ENCODE data around the gene PTH1R. TPM values are rescaled to one million over a fixed set of nuclear protein-coding genes. Genes with fewer than 3 reads are reported as not detected.

Gene PTH1R
- total RNA-seq, result 1 to 10 TPM in 3 of 8 experiments, under 1 TPM in 3, not detected in 2; 0.46 to 7.8 (median 0.97) TPM

DNA sequence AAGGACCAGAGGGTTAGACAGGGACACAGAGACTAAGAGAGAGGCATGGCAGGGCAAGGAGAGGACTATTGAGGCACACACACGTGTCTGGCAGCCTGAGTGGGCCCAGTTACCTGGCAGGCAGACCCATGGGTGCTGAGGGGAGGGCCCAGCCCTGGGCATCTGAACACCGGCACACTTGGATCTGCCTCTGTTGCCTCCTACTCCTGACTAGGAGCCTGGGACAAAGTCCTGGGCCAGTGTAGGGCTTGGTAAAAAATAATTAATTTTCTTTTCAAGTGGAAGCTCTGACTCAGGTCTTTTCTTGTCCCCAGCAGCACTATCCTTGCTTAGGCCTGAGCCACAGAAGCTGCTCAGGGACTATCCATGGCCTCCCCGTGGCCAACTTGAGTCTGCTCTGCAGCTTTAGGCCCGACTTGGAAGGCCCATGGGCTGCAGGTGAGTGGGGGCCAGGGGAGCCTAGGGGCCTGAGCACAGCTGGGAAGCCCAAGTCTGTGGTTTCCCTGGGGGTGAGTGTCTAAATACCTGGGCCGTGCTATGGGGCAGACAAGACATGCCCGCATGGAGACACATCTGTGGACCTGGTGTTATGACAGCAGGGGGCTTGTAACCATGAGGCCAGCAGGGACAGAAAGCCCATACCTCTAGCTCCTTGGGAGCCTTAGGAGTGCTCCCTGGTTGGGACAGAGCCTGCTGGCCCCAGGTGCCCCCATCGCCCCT is at the start of gene PTH1R:
Gene PTH1R, plus strand, starts transcription at position 316 of the 720 bp plus-strand sequence. CDS start 5,839 bp downstream, outside the sequence.
- Histone ChIP-seq H3K4me1 (replicated peaks in 1 of 2) (peaks cover 0 to 16% of the 10 kb centered on the region in 2 donors), H3K27ac (no peak within 1 kb of the TSS), H3K4me3 (no peak within 1 kb of the TSS)
- no peak for ATAC-seq (replicated peaks in 6 of 8)
- WGBS, 10 experiments, result 14 to 80% (median 45%) methylated on average over 1 to 2 of the region's 7 CpGs; no CpG with 5 or more reads in 4 of the 10 experiments
- in situ Hi-C loops (cut with MboI; ENCODE audit: low pct_unique_long_range_greater_than_20kb in 2 of 9, low sequenced_read_pairs in 9 of 9, unreplicated experiment in 9 of 9), result loop anchor here in 5 of 9 experiments (25.0 kb wide), 1 partner anchor 165 kb away; the partner anchor contains the start of genes PRSS50 (in 5 of the 5) and TMIE (in 5 of the 5)

DNA sequence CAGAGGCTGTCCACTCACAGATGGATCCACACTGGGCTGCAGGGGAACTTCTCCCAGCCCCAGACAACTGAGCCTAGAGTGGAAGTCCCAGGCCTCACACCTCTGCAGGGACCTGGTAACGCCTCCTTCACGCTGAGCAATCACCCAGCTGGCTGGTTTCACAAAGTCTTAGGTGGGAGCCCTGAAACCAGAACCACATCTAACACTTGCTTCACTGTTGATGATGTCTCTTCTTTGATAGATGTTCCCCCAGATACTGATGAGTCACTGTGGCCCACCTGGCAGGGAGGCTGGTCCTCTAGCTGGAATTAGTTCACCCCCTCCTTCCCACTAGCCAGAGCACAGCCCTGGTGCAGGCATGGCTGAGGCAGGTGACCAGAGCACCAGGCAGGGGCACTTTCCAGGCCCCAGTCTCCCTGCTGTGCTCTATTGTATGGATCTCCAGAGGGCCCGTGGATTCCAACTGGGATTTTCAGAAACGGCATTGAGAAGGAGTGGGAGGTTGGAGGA is 47.8 kb upstream of the PTH1R start:
- ATAC-seq (replicated peaks in 6 of 8), result no peak
- H3K4me3 ChIP-seq, result no peak overlapping the region
- in situ Hi-C loops (cut with MboI; ENCODE audit: low pct_unique_long_range_greater_than_20kb in 2 of 9, low sequenced_read_pairs in 9 of 9, unreplicated experiment in 9 of 9), result loop anchor here in 1 of 9 experiments (25.0 kb wide), 1 partner anchor 92 kb away; no protein-coding TSS in a partner anchor
- no peak overlapping the region for H3K27ac ChIP-seq
- H3K4me1 ChIP-seq (replicated peaks in 1 of 2), result peaks cover 7 to 8% of the 10 kb centered on the region in 2 donors
- 0 to 81% (median 34%) methylated on average over 1 to 3 of the region's 4 CpGs; no CpG with 5 or more reads in 4 of the 10 experiments for WGBS, 10 experiments

DNA sequence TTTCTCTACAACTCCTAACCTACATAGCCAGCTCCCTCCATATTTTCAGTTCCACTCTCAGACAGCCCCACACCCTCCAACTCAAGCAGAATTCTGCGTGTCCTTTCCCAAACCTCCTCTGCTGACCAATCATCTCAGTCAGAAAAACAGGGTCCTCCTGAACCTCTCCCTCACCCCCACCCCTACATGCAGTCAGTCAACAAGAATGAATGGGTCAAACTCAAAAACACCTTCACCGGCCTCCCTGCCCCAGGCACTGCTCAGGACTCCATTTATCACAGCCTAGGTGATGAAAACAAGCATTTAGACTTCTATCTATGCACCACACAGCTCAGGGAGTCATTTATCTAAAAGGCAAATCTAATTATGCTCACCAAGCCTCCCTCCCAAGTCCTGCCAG is 46.7 kb upstream of the PTH1R start:
- Histone ChIP-seq H3K27ac (no peak overlapping the region), H3K4me3 (no peak overlapping the region), H3K4me1 (replicated peaks in 1 of 2) (peaks cover 0 to 5% of the 10 kb centered on the region in 2 donors)
- in situ Hi-C loops (cut with MboI; ENCODE audit: low pct_unique_long_range_greater_than_20kb in 2 of 9, low sequenced_read_pairs in 9 of 9, unreplicated experiment in 9 of 9), result loop anchor here in 1 of 9 experiments (25.0 kb wide), 1 partner anchor 94 kb away; no protein-coding TSS in a partner anchor
- WGBS, 10 experiments, result 0 to 100% (median 80%) methylated on average over 1 to 2 of the region's 2 CpGs; no CpG with 5 or more reads in 2 of the 10 experiments
- no peak for ATAC-seq (replicated peaks in 6 of 8)

DNA sequence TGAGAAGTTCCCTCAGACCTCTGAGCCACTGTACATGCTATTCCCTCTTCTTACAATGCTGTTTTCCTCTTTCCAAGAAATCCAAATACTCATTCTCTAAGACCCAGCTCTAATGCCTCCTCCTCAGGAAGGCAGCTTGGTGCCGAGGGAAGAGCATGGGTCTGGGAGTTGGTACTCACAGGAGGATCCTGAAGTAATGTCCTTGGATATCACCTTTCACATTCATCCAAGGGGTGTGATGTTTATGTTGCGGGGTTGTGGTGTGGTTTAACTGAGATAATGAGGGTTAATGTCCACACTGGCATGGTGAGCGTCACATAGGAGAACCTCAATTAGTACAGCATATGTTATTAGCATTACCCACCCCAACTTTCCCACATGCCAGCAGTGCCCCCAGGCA is 46.2 kb upstream of the PTH1R start:
- no peak overlapping the region for H3K27ac ChIP-seq
- in situ Hi-C loops (cut with MboI; ENCODE audit: low pct_unique_long_range_greater_than_20kb in 2 of 9, low sequenced_read_pairs in 9 of 9, unreplicated experiment in 9 of 9), result loop anchor here in 1 of 9 experiments (25.0 kb wide), 1 partner anchor 94 kb away; no protein-coding TSS in a partner anchor
- WGBS, 10 experiments, result 25 to 100% (median 83%) methylated on average over 1 to 3 of the region's 3 CpGs; no CpG with 5 or more reads in 4 of the 10 experiments
- H3K4me1 ChIP-seq (replicated peaks in 1 of 2), result peaks cover 0 to 5% of the 10 kb centered on the region in 2 donors
- H3K4me3 ChIP-seq, result no peak overlapping the region
- ATAC-seq (replicated peaks in 6 of 8), result no peak

DNA sequence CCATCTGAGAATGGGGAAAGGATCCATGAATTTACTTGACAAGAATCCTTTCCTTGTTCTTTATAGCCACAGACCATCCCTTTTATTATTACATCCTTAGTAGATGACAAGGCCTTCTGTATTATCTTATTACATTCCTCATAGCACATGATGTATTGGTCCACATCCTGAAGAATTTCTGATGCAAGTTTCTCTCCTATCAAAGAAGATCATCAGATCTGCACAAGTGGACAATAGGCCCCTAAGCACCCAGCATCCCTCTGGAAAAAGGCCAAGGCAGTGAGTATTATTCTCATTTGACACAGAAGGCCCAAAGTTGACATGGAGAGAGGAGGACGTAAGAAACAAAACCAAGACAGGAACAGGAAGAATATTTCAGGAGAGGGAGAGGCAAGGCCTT is 45.7 kb upstream of the PTH1R start:
- Histone ChIP-seq H3K4me3 (no peak overlapping the region), H3K27ac (no peak overlapping the region), H3K4me1 (replicated peaks in 1 of 2) (peaks cover 0 to 5% of the 10 kb centered on the region in 2 donors)
- in situ Hi-C loops (cut with MboI; ENCODE audit: low pct_unique_long_range_greater_than_20kb in 2 of 9, low sequenced_read_pairs in 9 of 9, unreplicated experiment in 9 of 9), result loop anchor here in 1 of 9 experiments (25.0 kb wide), 1 partner anchor 95 kb away; no protein-coding TSS in a partner anchor
- ATAC-seq (replicated peaks in 6 of 8), result no peak
- 0 to 89% (median 0%) methylated on average over 1 of the region's 1 CpG; no CpG with 5 or more reads in 4 of the 10 experiments for WGBS, 10 experiments

DNA sequence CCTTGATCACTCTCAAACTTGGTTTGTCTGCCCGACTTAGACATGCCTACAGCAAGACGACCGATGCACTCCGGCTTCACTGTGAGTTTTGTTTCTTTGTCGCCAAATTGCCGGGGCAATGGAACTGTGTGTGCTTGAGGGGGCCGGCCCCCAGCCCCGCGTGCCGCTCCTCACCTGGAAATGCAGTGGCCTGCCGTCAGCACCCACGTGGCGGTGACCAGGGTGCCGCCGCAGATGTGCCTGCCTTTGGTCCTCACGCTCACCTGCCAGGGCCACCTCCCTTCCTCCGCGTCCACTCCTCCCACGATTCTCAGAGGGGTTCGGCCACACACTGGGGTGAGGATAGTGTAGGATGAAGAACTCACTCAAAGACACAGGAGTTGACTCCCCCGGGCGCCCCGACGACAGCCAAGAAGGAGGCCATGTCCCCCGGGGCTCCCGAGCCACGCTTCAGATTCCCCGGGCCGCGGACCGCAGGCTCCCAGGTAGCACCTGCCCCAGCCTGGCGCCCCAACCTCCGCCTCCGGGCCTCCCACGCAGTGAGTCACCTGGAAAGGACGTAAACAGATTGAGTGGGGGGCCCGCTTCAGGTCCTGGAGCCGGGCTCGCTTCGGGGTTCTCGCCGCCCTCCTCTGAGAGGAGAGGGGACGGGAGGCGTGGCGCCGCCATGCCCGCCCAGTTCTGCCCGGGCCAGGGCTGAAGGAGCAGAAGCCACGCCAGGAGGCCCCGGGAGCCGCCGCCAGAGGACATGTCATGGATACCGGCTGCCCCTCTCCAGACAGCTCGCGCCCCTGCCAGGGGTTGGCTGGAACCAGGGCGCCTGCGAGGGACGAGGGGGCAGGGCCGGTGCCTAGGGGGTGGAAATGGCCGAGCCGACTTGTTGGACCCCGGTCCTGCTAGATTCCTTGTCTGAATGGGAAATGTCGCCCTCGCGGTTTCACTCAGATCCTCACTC is 43.9 kb upstream of the PTH1R start:
- H3K4me1 ChIP-seq (replicated peaks in 1 of 2), result peaks cover 0 to 5% of the 10 kb centered on the region in 2 donors
- 40 to 97% (median 90%) methylated on average over 1 to 6 of the region's 65 CpGs; no CpG with 5 or more reads in 4 of the 10 experiments for WGBS, 10 experiments
- no peak for ATAC-seq (replicated peaks in 6 of 8)
- no peak overlapping the region for H3K4me3 ChIP-seq
- in situ Hi-C loops (cut with MboI; ENCODE audit: low pct_unique_long_range_greater_than_20kb in 2 of 9, low sequenced_read_pairs in 9 of 9, unreplicated experiment in 9 of 9), result loop anchor here in 1 of 9 experiments (25.0 kb wide), 1 partner anchor 96 kb away; no protein-coding TSS in a partner anchor
- no peak overlapping the region for H3K27ac ChIP-seq

DNA sequence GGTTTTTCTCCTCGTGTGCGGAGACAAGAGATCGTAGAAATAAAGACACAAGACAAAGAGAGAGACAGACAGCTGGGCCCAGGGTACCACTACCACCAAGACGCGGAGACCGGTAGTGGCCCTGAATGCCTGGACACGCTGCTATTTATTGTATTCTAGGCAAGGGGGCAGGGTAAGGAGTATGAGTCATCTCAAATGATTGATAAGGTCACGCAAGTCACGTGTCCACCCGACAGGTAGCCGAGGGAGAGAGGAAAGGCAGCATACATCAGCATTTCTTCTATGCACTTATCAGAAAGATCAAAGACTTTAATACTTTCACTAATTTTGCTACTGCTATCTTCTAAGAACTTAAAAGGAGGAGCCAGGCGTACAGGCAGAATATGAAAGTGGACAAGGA is 42.5 kb upstream of the PTH1R start:
- Histone ChIP-seq H3K27ac (no peak overlapping the region), H3K4me3 (no peak overlapping the region), H3K4me1 (replicated peaks in 1 of 2) (peaks cover 0 to 5% of the 10 kb centered on the region in 2 donors)
- peak in 3 of 8 experiments; percentile 30 to 62 (median 52) for ATAC-seq (replicated peaks in 6 of 8)
- in situ Hi-C loops (cut with MboI; ENCODE audit: low pct_unique_long_range_greater_than_20kb in 2 of 9, low sequenced_read_pairs in 9 of 9, unreplicated experiment in 9 of 9), result loop anchor here in 1 of 9 experiments (25.0 kb wide), 1 partner anchor 98 kb away; no protein-coding TSS in a partner anchor
- 60 to 93% (median 81%) methylated on average over 2 to 12 of the region's 12 CpGs; no CpG with 5 or more reads in 2 of the 10 experiments for WGBS, 10 experiments

DNA sequence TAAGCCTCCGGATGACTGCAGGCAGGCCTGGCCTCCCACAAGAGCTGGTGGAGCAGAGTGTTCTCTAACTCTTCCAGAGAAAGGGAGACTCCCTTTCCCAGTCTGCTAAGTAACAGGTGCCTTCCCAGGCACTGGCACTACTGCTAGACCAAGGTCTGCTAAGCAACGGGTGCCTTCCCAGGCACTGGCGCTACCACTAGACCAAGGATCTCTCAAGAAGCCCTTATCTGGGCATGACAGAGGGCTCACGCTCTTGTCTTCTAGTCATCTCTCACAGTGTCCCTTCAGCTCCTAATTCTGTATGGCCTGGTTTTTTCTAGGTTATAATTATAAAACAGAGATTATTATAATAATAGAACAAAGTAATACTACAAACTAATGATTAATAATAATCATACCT is 42.0 kb upstream of the PTH1R start:
- Histone ChIP-seq H3K27ac (no peak overlapping the region), H3K4me1 (replicated peaks in 1 of 2) (peaks cover 0 to 5% of the 10 kb centered on the region in 2 donors), H3K4me3 (no peak overlapping the region)
- ATAC-seq (replicated peaks in 6 of 8), result peak in 2 of 8 experiments; percentile 9 to 22
- 58 to 100% (median 85%) methylated on average over 2 to 3 of the region's 4 CpGs; no CpG with 5 or more reads in 5 of the 10 experiments for WGBS, 10 experiments
- in situ Hi-C loops (cut with MboI; ENCODE audit: low pct_unique_long_range_greater_than_20kb in 2 of 9, low sequenced_read_pairs in 9 of 9, unreplicated experiment in 9 of 9), result loop anchor here in 1 of 9 experiments (25.0 kb wide), 1 partner anchor 98 kb away; no protein-coding TSS in a partner anchor

DNA sequence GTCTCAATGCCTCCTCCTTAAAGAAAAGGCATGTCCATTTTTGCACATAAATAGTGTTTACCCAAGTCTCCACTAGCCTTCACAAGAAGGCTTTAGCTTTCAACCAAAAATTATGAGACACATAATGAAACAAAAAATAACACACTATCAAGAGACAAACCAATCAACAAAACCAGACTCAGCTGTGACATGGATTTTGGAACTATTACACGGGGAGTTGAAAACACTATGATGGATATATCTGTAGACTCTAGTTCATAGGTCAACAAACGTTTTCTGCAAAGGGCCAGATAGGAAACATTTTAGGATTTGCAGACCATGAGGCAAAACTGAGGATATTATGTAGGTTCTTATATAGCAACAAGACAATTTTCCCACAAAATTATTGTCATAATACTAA is 39.2 kb upstream of the PTH1R start:
- no peak for ATAC-seq (replicated peaks in 6 of 8)
- 7 to 80% (median 48%) methylated on average over 1 to 2 of the region's 2 CpGs; no CpG with 5 or more reads in 3 of the 10 experiments for WGBS, 10 experiments
- Histone ChIP-seq H3K27ac (no peak overlapping the region), H3K4me3 (no peak overlapping the region), H3K4me1 (replicated peaks in 1 of 2) (peaks cover 0 to 5% of the 10 kb centered on the region in 2 donors)
- in situ Hi-C loops (cut with MboI; ENCODE audit: low pct_unique_long_range_greater_than_20kb in 2 of 9, low sequenced_read_pairs in 9 of 9, unreplicated experiment in 9 of 9), result loop anchor here in 1 of 9 experiments (25.0 kb wide), 1 partner anchor 101 kb away; no protein-coding TSS in a partner anchor

DNA sequence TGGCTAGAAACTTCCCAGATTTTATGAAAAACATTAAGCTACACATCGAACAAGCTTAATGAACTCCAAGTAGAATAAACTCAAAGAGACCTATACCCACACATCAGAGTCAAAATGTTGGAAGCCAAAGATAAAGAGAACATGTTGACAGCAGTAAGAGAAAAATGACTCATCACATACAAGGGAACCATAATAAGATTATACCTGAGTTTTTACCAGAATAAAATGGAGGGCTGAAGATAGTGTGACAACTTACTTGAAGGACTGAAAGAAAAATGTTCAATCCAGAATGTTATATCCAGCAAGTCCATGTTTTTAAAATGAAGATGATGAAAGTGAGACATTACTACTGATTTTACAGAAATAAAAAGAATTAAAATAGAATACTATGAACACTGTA is 37.0 kb upstream of the PTH1R start:
- H3K27ac ChIP-seq, result no peak overlapping the region
- 27 to 89% (median 75%) methylated on average over 1 of the region's 1 CpG for WGBS, 10 experiments
- in situ Hi-C loops (cut with MboI; ENCODE audit: low pct_unique_long_range_greater_than_20kb in 2 of 9, low sequenced_read_pairs in 9 of 9, unreplicated experiment in 9 of 9), result loop anchor here in 1 of 9 experiments (25.0 kb wide), 1 partner anchor 103 kb away; no protein-coding TSS in a partner anchor
- no peak for ATAC-seq (replicated peaks in 6 of 8)
- H3K4me1 ChIP-seq (replicated peaks in 1 of 2), result peaks cover 0 to 2% of the 10 kb centered on the region in 2 donors
- H3K4me3 ChIP-seq, result no peak overlapping the region

DNA sequence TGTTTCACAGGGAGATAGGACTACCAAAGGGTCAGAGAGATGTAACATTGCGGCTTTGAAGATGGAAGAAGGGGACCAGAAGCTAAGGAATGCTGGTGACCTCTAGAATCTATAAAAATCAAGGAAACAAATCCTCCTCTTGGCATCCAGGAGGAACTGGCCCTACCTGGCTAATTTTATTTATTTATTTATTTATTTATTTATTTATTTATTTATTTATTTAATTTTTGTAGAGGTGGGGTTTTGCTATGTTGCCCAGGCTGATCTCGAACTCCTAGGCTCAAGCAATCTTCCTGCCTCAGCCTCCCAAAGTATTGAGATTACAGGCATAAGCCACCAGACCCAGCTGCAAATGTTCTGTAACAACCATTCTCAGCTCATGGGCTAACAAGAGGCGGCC is 34.0 kb upstream of the PTH1R start:
- WGBS, 10 experiments, result 60 to 100% (median 94%) methylated on average over 1 to 3 of the region's 3 CpGs
- ATAC-seq (replicated peaks in 6 of 8), result no peak
- no peak overlapping the region for H3K4me3 ChIP-seq
- H3K4me1 ChIP-seq (replicated peaks in 1 of 2), result peaks cover 2 to 3% of the 10 kb centered on the region in 2 donors
- H3K27ac ChIP-seq, result no peak overlapping the region
- in situ Hi-C loops (cut with MboI; ENCODE audit: low pct_unique_long_range_greater_than_20kb in 2 of 9, low sequenced_read_pairs in 9 of 9, unreplicated experiment in 9 of 9), result loop anchor here in 1 of 9 experiments (25.0 kb wide), 1 partner anchor 106 kb away; no protein-coding TSS in a partner anchor

DNA sequence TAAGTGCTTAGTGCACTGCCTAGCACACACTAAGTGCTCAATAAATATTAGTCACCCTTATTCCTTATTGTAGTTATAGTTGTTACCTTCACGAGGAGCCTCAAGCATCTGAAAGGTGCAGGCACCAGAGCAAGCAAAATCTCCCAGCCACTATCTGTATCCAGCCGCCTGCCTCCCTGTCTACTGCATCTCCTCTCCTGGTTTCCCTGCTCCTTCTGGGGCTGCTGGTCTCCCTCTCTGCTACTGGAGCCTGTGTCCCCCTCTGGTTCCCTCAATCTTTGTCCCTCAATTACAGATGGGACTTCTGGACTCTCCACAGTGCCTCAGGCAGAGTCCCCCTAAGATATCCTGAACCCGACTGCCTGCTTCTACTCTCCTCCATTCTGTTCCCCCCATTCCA is 33.1 kb upstream of the PTH1R start:
- ATAC-seq (replicated peaks in 6 of 8), result no peak
- Histone ChIP-seq H3K4me1 (replicated peaks in 1 of 2) (peaks cover 6 to 8% of the 10 kb centered on the region in 2 donors), H3K4me3 (no peak overlapping the region), H3K27ac (no peak overlapping the region)
- 50 to 100% (median 88%) methylated on average over 1 to 3 of the region's 3 CpGs; no CpG with 5 or more reads in 5 of the 10 experiments for WGBS, 10 experiments
- in situ Hi-C loops (cut with MboI; ENCODE audit: low pct_unique_long_range_greater_than_20kb in 2 of 9, low sequenced_read_pairs in 9 of 9, unreplicated experiment in 9 of 9), result loop anchor here in 1 of 9 experiments (25.0 kb wide), 1 partner anchor 107 kb away; no protein-coding TSS in a partner anchor
